Measurements from ENCODE around the gene CAMK1D. TPM values are rescaled to one million over a fixed set of nuclear protein-coding genes. Genes with fewer than 3 reads are reported as not detected.
A peak's percentile ranks its signal among the peaks of the same experiment; 100 is the strongest.

Gene CAMK1D
- total RNA-seq, 1 donor from 2014 or later = 1.5 TPM

- no peak for DNase-seq (ENCODE audit: low read depth)
Observed at GRCh38 chr10:12597176-12597575, 247.8 kb downstream of the CAMK1D start.

GRCh38 chr10:12597788-12598765 lies 248.7 kb downstream of the CAMK1D start:
- DNase-seq (ENCODE audit: low read depth) = no peak

GRCh38 chr10:12600652-12601051 lies 251.3 kb downstream of the CAMK1D start:
- DNase-seq (ENCODE audit: low read depth) = no peak

- no peak for DNase-seq (ENCODE audit: low read depth)
Observed at GRCh38 chr10:12602521-12602920, 253.2 kb downstream of the CAMK1D start.

- DNase-seq (ENCODE audit: low read depth) = no peak
Observed at GRCh38 chr10:12603766-12604470, 254.6 kb downstream of the CAMK1D start.

GRCh38 chr10:12605580-12606405 lies 256.4 kb downstream of the CAMK1D start:
- DNase-seq (ENCODE audit: low read depth) = peak; percentile 77

- DNase-seq (ENCODE audit: low read depth) = no peak
Observed at GRCh38 chr10:12606461-12606860, 257.1 kb downstream of the CAMK1D start.

- DNase-seq (ENCODE audit: low read depth) = no peak
Observed at GRCh38 chr10:12608761-12609160, 259.4 kb downstream of the CAMK1D start.

- DNase-seq (ENCODE audit: low read depth) = no peak
Observed at GRCh38 chr10:12609435-12609834, 260.1 kb downstream of the CAMK1D start.

GRCh38 chr10:12613136-12613535 lies 263.8 kb downstream of the CAMK1D start:
- DNase-seq (ENCODE audit: low read depth) = peak; percentile 28

GRCh38 chr10:12614177-12614995 lies 265.0 kb downstream of the CAMK1D start:
- DNase-seq (ENCODE audit: low read depth) = no peak

- DNase-seq (ENCODE audit: low read depth) = no peak
Observed at GRCh38 chr10:12615296-12616220, 266.2 kb downstream of the CAMK1D start.

- peak; percentile 10 for DNase-seq (ENCODE audit: low read depth)
Observed at GRCh38 chr10:12617191-12618175, 268.1 kb downstream of the CAMK1D start.

GRCh38 chr10:12622016-12622415 lies 272.7 kb downstream of the CAMK1D start:
- no peak for DNase-seq (ENCODE audit: low read depth)

- DNase-seq (ENCODE audit: low read depth) = no peak
Observed at GRCh38 chr10:12622691-12623090, 273.3 kb downstream of the CAMK1D start.

- no peak for DNase-seq (ENCODE audit: low read depth)
Observed at GRCh38 chr10:12625393-12626023, 276.2 kb downstream of the CAMK1D start.

GRCh38 chr10:12628153-12628552 lies 278.8 kb downstream of the CAMK1D start:
- peak; percentile 88 for DNase-seq (ENCODE audit: low read depth)
